K562 (cell line): ENCODE measurements around the gene CHIC1. TPM values are rescaled to one million over a fixed set of nuclear protein-coding genes. Genes with fewer than 3 reads are reported as not detected.

Source experiments
- EZH2 ChIP-seq: IDR thresholded peaks from 2 replicates; pipeline ENCODE4 v1.6.1; 2012; ENCODE audit warnings: low read depth, mild to moderate bottlenecking, inconsistent platforms, low read length, borderline replicate concordance
- HMG20A ChIP-seq: fragments of 450-650 bp; formaldehyde crosslinking; conservative IDR thresholded peaks from 2 replicates; pipeline ENCODE4 v1.4.0; 2020; ENCODE audit warnings: mild to moderate bottlenecking, mixed read lengths
- IFI16 ChIP-seq: fragments of 250-450 bp; sonication (Bioruptor Pico); IDR thresholded peaks from 2 replicates; pipeline ENCODE4 v2.1.2; 2022; ENCODE audit warnings: mild to moderate bottlenecking, inconsistent platforms
- RUNX1 ChIP-seq: sonication (generic); IDR thresholded peaks from 2 replicates; pipeline ENCODE4 v1.6.1; 2016; ENCODE audit warnings: antibody characterized with exemption, low read depth
- SRSF3 ChIP-seq: fragments of 200-400 bp; formaldehyde crosslinking; IDR thresholded peaks from 2 replicates; pipeline ENCODE4 v1.6.1; 2016; ENCODE audit warnings: mild to moderate bottlenecking, low read length, moderate library complexity; ENCODE audit not compliant: insufficient read depth
- ZNF133 ChIP-seq: fragments of 250-450 bp; sonication (Bioruptor Pico); IDR thresholded peaks from 2 replicates; pipeline ENCODE4 v1.4.0; 2020; ENCODE audit warnings: mild to moderate bottlenecking
- ZNF3 ChIP-seq: fragments of 250-450 bp; sonication (Bioruptor Pico); IDR thresholded peaks from 2 replicates; pipeline ENCODE4 v1.5.0; 2021; ENCODE audit warnings: mild to moderate bottlenecking, moderate library complexity
- ZNF449 ChIP-seq: fragments of 250-450 bp; sonication (Bioruptor Pico); IDR thresholded peaks from 2 replicates; pipeline ENCODE4 v1.8.0; 2022; ENCODE audit warnings: moderate library complexity, mild to moderate bottlenecking, inconsistent platforms
- ZNF764 ChIP-seq: fragments of 250-450 bp; sonication (Bioruptor Pico); IDR thresholded peaks from 2 replicates; pipeline ENCODE4 v1.4.0; 2020; ENCODE audit warnings: low read depth, mild to moderate bottlenecking, moderate library complexity
- polyA plus RNA-seq, 8 experiments: library from polyadenylated mRNA; depleted of rRNA in 4 of 8; stranded (reverse) in 5 of 8; unstranded in 3 of 8; fragments of >200 nt; fragmentation: Nextera tagmentation in 2 of 8; fragmentation: Illumina TruSeq in 1 of 8; extraction: Ambion mirVana in 2 of 8; extraction: Trizol in 1 of 8; gene quantifications; 2 replicates each; pipeline versions ENCODE4 v1.2.1 to v1.2.3, GENCODE V29; 2011 to 2014; ENCODE audit warnings: inconsistent platforms in 1 of 8, missing spikeins in 1 of 8
- total RNA-seq, 7 experiments: library from RNA; depleted of rRNA in 6 of 7; stranded (reverse); fragments of >200 nt in 6 of 7; fragmentation: Illumina TruSeq in 2 of 7; extraction: Trizol in 2 of 7; gene quantifications; 2 replicates each; pipeline versions ENCODE4 v1.2.1 to v1.2.3, GENCODE V29; 2011 to 2021; ENCODE audit warnings: low replicate concordance in 1 of 7
- TF ChIP-seq, protein P1 (sequence below): fragments of 450-650 bp; IDR thresholded peaks from 2 replicates; pipeline ENCODE4 v1.6.1; 2017; ENCODE audit warnings: antibody characterized with exemption
- TF ChIP-seq, protein P2 (sequence below), 2 experiments: IDR thresholded peaks; 2 replicates each; pipeline ENCODE4 v1.6.1; 2011; ENCODE audit warnings: borderline replicate concordance in 1 of 2, control low read depth in 1 of 2, low read depth in 1 of 2, low read length in 1 of 2, mild to moderate bottlenecking in 1 of 2, mixed read lengths in 1 of 2, moderate library complexity in 1 of 2; ENCODE audit not compliant: insufficient read depth in 1 of 2, insufficient read length in 1 of 2, poor library complexity in 1 of 2, severe bottlenecking in 1 of 2; ENCODE audit errors: extremely low read depth in 1 of 2
- TF ChIP-seq, protein P3 (sequence below): fragments of 150-350 bp; conservative IDR thresholded peaks from 2 replicates; pipeline ENCODE4 v1.6.1; 2014; ENCODE audit warnings: low read length
- TF ChIP-seq, protein P4 (sequence below): fragments of 250-450 bp; sonication (Bioruptor Pico); IDR thresholded peaks from 2 replicates; pipeline ENCODE4 v1.4.0; 2020

CHIC1 gene
- total and polyA plus RNA-seq, 9 of the 15 experiments (the other 6 are each of a cell fraction or from before 2014, with no cell fraction given), result 0.10 to 1.5 (median 1.1) TPM

GRCh38 chrX:73562984-73563737, at the start of gene CHIC1 (continued):
- TF ChIP-seq, protein P1, sequence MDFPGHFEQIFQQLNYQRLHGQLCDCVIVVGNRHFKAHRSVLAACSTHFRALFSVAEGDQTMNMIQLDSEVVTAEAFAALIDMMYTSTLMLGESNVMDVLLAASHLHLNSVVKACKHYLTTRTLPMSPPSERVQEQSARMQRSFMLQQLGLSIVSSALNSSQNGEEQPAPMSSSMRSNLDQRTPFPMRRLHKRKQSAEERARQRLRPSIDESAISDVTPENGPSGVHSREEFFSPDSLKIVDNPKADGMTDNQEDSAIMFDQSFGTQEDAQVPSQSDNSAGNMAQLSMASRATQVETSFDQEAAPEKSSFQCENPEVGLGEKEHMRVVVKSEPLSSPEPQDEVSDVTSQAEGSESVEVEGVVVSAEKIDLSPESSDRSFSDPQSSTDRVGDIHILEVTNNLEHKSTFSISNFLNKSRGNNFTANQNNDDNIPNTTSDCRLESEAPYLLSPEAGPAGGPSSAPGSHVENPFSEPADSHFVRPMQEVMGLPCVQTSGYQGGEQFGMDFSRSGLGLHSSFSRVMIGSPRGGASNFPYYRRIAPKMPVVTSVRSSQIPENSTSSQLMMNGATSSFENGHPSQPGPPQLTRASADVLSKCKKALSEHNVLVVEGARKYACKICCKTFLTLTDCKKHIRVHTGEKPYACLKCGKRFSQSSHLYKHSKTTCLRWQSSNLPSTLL, result no peak
- TF ChIP-seq HMG20A (no peak), EZH2 (no peak), ZNF3 (CRISPR knock-in tag) (no peak), ZNF133 (CRISPR knock-in tag) (no peak), SRSF3 (no peak), IFI16 (no peak), RUNX1 (no peak), ZNF449 (CRISPR knock-in tag) (no peak), ZNF764 (CRISPR knock-in tag) (no peak)
- TF ChIP-seq, protein P2, sequence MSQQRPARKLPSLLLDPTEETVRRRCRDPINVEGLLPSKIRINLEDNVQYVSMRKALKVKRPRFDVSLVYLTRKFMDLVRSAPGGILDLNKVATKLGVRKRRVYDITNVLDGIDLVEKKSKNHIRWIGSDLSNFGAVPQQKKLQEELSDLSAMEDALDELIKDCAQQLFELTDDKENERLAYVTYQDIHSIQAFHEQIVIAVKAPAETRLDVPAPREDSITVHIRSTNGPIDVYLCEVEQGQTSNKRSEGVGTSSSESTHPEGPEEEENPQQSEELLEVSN (IDR thresholded peaks at IDR 0.05; ENCODE audit: borderline replicate concordance in 1 of 2, extremely low read depth in 1 of 2, insufficient read depth in 1 of 2, insufficient read length in 1 of 2, low read depth in 1 of 2, low read length in 1 of 2, poor library complexity in 1 of 2, severe bottlenecking in 1 of 2), result peak; percentile 14 to 80
- TF ChIP-seq, protein P3, sequence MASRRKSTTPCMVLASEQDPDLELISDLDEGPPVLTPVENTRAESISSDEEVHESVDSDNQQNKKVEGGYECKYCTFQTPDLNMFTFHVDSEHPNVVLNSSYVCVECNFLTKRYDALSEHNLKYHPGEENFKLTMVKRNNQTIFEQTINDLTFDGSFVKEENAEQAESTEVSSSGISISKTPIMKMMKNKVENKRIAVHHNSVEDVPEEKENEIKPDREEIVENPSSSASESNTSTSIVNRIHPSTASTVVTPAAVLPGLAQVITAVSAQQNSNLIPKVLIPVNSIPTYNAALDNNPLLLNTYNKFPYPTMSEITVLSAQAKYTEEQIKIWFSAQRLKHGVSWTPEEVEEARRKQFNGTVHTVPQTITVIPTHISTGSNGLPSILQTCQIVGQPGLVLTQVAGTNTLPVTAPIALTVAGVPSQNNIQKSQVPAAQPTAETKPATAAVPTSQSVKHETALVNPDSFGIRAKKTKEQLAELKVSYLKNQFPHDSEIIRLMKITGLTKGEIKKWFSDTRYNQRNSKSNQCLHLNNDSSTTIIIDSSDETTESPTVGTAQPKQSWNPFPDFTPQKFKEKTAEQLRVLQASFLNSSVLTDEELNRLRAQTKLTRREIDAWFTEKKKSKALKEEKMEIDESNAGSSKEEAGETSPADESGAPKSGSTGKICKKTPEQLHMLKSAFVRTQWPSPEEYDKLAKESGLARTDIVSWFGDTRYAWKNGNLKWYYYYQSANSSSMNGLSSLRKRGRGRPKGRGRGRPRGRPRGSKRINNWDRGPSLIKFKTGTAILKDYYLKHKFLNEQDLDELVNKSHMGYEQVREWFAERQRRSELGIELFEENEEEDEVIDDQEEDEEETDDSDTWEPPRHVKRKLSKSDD, result no peak
- TF ChIP-seq, protein P4, sequence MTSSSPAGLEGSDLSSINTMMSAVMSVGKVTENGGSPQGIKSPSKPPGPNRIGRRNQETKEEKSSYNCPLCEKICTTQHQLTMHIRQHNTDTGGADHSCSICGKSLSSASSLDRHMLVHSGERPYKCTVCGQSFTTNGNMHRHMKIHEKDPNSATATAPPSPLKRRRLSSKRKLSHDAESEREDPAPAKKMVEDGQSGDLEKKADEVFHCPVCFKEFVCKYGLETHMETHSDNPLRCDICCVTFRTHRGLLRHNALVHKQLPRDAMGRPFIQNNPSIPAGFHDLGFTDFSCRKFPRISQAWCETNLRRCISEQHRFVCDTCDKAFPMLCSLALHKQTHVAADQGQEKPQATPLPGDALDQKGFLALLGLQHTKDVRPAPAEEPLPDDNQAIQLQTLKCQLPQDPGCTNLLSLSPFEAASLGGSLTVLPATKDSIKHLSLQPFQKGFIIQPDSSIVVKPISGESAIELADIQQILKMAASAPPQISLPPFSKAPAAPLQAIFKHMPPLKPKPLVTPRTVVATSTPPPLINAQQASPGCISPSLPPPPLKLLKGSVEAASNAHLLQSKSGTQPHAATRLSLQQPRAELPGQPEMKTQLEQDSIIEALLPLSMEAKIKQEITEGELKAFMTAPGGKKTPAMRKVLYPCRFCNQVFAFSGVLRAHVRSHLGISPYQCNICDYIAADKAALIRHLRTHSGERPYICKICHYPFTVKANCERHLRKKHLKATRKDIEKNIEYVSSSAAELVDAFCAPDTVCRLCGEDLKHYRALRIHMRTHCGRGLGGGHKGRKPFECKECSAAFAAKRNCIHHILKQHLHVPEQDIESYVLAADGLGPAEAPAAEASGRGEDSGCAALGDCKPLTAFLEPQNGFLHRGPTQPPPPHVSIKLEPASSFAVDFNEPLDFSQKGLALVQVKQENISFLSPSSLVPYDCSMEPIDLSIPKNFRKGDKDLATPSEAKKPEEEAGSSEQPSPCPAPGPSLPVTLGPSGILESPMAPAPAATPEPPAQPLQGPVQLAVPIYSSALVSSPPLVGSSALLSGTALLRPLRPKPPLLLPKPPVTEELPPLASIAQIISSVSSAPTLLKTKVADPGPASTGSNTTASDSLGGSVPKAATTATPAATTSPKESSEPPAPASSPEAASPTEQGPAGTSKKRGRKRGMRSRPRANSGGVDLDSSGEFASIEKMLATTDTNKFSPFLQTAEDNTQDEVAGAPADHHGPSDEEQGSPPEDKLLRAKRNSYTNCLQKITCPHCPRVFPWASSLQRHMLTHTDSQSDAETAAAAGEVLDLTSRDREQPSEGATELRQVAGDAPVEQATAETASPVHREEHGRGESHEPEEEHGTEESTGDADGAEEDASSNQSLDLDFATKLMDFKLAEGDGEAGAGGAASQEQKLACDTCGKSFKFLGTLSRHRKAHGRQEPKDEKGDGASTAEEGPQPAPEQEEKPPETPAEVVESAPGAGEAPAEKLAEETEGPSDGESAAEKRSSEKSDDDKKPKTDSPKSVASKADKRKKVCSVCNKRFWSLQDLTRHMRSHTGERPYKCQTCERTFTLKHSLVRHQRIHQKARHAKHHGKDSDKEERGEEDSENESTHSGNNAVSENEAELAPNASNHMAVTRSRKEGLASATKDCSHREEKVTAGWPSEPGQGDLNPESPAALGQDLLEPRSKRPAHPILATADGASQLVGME (CRISPR knock-in tag), result no peak
